Thoracic aorta (tissue), 2 donors: ENCODE measurements around the gene RBFOX2. TPM values are rescaled to one million over a fixed set of nuclear protein-coding genes. Genes with fewer than 3 reads are reported as not detected.

ENCODE experiments used
- ATAC-seq: fragments of 150-250 bp; one replicate; pipeline ENCODE4 v1.8.0; 2017; ENCODE audit warnings: low read depth; ENCODE audit not compliant: insufficient number of reproducible peaks, low FRiP score
- DNase-seq: peaks from one replicate; pipeline ENCODE4 v3.0.0-alpha.2; 2020; ENCODE audit warnings: low spot score
- H3K27ac ChIP-seq, 2 donors: fragments of 200-600 bp; sonication (generic); 1 replicate in 1 of 2; 2 replicates in 1 of 2; pipeline ENCODE4 v1.5.1; 2016; ENCODE audit warnings: mild to moderate bottlenecking in 2 of 2, moderate library complexity in 2 of 2
- H3K27me3 ChIP-seq: fragments of 200-600 bp; sonication (generic); replicated peaks from 2 replicates; pipeline ENCODE4 v1.6.0; 2016; ENCODE audit warnings: mild to moderate bottlenecking; ENCODE audit not compliant: insufficient read depth
- H3K36me3 ChIP-seq: fragments of 200-600 bp; sonication (generic); one replicate; pipeline ENCODE4 v1.5.1; 2016
- H3K4me1 ChIP-seq, 2 donors: fragments of 200-600 bp; sonication (generic); 1 replicate in 1 of 2; 2 replicates in 1 of 2; pipeline versions ENCODE4 v1.5.1 to v1.6.0; 2016; ENCODE audit warnings: low read depth in 2 of 2, mild to moderate bottlenecking in 1 of 2; ENCODE audit not compliant: control insufficient read depth in 1 of 2
- H3K4me3 ChIP-seq: fragments of 200-600 bp; sonication (generic); 2 replicates; pipeline ENCODE4 v1.5.1; 2016; ENCODE audit warnings: mild to moderate bottlenecking
- H3K9me3 ChIP-seq: fragments of 200-600 bp; sonication (generic); 2 replicates; pipeline ENCODE4 v1.5.1; 2016
- total RNA-seq, 2 donors: library from RNA; depleted of rRNA; stranded (reverse); fragments of >200 nt; gene quantifications; one replicate each; pipeline versions ENCODE4 v1.1.0 to v1.2.3, GENCODE V29; 2016
- TF ChIP-seq, protein P1 (sequence below): fragments of 200-600 bp; sonication (generic); IDR thresholded peaks from one replicate; pipeline ENCODE4 v1.5.1; 2019; ENCODE audit warnings: antibody characterized with exemption

RBFOX2 gene
- total RNA-seq, 2 donors from 2014 or later = 117 to 143 TPM

DNA sequence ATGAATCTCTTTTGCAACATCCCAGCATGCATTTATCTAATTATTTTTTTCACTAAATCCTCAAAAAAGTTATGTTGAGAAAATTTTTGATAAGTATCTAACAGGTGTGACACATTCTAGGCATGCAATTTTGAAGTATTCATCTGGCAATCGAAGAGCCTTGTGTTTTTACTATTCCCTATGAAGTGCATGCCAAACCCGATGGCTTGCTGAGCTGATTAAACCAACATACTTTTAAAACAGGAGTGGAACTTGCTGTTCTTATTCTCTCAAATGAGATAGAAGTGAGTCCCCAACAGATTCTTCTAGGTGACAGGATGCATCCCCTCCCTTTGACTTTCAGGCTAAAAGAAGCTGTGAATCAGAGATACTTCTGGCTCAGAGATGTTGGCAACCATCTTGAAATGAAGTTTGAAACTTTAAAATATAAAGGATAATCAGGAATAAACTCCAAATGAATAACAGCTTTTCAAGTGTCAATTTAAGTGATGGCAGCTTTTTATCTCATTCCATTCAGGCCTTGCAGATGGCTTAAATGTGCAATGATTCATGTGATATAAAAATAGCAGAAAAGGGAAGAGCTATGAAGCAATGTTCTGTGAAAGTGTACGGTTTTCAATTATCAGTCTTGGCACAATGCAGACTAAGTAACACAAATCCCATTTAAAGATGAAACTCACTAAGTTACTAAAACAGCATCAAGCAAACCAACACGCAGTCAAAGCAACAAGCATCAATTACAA lies 243.3 kb downstream of the RBFOX2 start:
- H3K27ac ChIP-seq = no peak overlapping the region
- H3K4me1 ChIP-seq = peaks cover 34 to 49% of the 10 kb centered on the region in 2 donors

GRCh38 chr22:35784633-35785032 lies 244.0 kb downstream of the RBFOX2 start:
- no peak overlapping the region for H3K4me3 ChIP-seq
- H3K4me1 ChIP-seq = peaks cover 34 to 56% of the 10 kb centered on the region in 2 donors
- no peaks in the 10 kb centered on the region for H3K36me3 ChIP-seq
- H3K27ac ChIP-seq = no peak overlapping the region
- no peak for DNase-seq
- no peak for ATAC-seq
- no peaks in the 10 kb centered on the region for H3K27me3 ChIP-seq
- TF ChIP-seq, protein P1, sequence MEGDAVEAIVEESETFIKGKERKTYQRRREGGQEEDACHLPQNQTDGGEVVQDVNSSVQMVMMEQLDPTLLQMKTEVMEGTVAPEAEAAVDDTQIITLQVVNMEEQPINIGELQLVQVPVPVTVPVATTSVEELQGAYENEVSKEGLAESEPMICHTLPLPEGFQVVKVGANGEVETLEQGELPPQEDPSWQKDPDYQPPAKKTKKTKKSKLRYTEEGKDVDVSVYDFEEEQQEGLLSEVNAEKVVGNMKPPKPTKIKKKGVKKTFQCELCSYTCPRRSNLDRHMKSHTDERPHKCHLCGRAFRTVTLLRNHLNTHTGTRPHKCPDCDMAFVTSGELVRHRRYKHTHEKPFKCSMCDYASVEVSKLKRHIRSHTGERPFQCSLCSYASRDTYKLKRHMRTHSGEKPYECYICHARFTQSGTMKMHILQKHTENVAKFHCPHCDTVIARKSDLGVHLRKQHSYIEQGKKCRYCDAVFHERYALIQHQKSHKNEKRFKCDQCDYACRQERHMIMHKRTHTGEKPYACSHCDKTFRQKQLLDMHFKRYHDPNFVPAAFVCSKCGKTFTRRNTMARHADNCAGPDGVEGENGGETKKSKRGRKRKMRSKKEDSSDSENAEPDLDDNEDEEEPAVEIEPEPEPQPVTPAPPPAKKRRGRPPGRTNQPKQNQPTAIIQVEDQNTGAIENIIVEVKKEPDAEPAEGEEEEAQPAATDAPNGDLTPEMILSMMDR = no peak
- H3K9me3 ChIP-seq = no peaks in the 10 kb centered on the region

More for the DNA sequence above, 243.3 kb downstream of the RBFOX2 start:
- Histone ChIP-seq H3K27me3 (no peaks in the 10 kb centered on the region), H3K36me3 (no peaks in the 10 kb centered on the region), H3K4me3 (no peak overlapping the region), H3K9me3 (no peaks in the 10 kb centered on the region)
- TF ChIP-seq, protein P1 = no peak
- DNase-seq = no peak
- no peak for ATAC-seq

- H3K9me3 ChIP-seq = no peaks in the 10 kb centered on the region
These were observed 244.5 kb downstream of the RBFOX2 start for GRCh38 chr22:35783943-35784614.

GRCh38 chr22:35782504-35782903 lies 246.1 kb downstream of the RBFOX2 start:
- no peak for DNase-seq
- Histone ChIP-seq H3K36me3 (no peaks in the 10 kb centered on the region), H3K4me1 (peaks cover 39 to 75% of the 10 kb centered on the region in 2 donors), H3K9me3 (no peaks in the 10 kb centered on the region), H3K4me3 (peak overlapping the region; percentile 50), H3K27me3 (no peaks in the 10 kb centered on the region), H3K27ac (peak overlapping the region; percentile 64 to 83)
- no peak for ATAC-seq
- TF ChIP-seq, protein P1 = no peak

More at GRCh38 chr22:35783943-35784614, 244.5 kb downstream of the RBFOX2 start:
- Histone ChIP-seq H3K27me3 (no peaks in the 10 kb centered on the region), H3K4me1 (peaks cover 34 to 62% of the 10 kb centered on the region in 2 donors), H3K27ac (peak overlapping the region in 1 of 2 donors; percentile 11), H3K36me3 (no peaks in the 10 kb centered on the region), H3K4me3 (no peak overlapping the region)
- TF ChIP-seq, protein P1 = no peak
- ATAC-seq (no peak), DNase-seq (no peak)

DNA sequence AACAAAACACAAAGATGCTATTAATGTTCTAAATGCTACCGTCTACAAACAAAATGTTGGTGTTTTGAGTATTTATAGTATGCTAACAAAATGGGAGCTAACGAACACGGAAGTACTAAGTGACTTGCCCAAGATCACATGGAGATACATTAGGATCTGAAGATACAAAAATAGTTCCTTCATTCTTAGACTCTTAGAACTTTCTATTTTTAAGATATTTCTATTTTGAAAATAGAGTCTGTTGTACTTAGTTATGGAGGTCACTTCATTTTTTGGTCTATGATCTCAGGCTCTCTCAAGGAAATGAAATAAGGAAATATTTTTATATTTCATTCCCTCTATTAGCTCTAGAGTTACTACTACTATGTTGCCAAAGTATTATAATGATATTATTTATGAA lies 246.7 kb downstream of the RBFOX2 start:
- peak overlapping the region; percentile 64 to 83 for H3K27ac ChIP-seq
- no peaks in the 10 kb centered on the region for H3K9me3 ChIP-seq
- TF ChIP-seq, protein P1 = no peak
- H3K4me3 ChIP-seq = peak overlapping the region; percentile 50
- H3K36me3 ChIP-seq = no peaks in the 10 kb centered on the region
- no peaks in the 10 kb centered on the region for H3K27me3 ChIP-seq
- no peak for DNase-seq
- ATAC-seq = peak; percentile 78
- peaks cover 39 to 81% of the 10 kb centered on the region in 2 donors for H3K4me1 ChIP-seq
